Measurements from ENCODE around the gene CRTC3.
A peak's percentile ranks its signal among the peaks of the same experiment; 100 is the strongest.
"Not testable (repeated sequence)": the region's sequence is repeated elsewhere in the genome, so short reads cannot be mapped to it uniquely, and the experiment has no call there.

The CRTC3 gene

GRCh38 chr15:90629217-90629616, 99.5 kb downstream of the CRTC3 start:
- no peak for DNase-seq

- DNase-seq = no peak
Measured at GRCh38 chr15:90633360-90633759, 103.6 kb downstream of the CRTC3 start.

- not testable (repeated sequence) for DNase-seq
Measured at GRCh38 chr15:90636993-90637392, 107.3 kb downstream of the CRTC3 start.

GRCh38 chr15:90637693-90638092, 108.0 kb downstream of the CRTC3 start:
- DNase-seq = no peak

- DNase-seq = no peak
Measured at GRCh38 chr15:90638201-90638691, 108.5 kb downstream of the CRTC3 start.

DNA sequence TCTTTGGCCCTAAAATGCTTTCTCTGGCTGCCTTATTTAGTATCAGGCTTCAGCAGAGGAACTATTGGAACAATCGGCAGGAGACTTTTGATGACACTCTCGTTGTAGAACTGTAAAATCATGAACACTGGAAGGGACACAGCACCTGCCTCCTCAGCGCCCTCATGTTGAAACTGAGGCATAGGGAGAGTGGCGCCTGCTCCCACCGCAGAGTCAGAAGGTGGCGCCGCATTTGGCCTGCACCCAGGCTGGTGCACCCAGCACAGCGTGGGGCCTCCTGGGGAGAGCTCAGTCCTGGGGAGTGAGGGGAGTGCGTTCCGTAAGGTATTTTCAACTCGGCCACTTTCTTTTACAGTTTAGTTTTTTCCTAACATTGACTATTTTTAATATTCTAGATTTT, 109.2 kb downstream of the CRTC3 start:
- no peak for DNase-seq

GRCh38 chr15:90640862-90641261, 111.1 kb downstream of the CRTC3 start:
- DNase-seq = no peak

GRCh38 chr15:90641581-90642463, 112.1 kb downstream of the CRTC3 start:
- DNase-seq = no peak

DNA sequence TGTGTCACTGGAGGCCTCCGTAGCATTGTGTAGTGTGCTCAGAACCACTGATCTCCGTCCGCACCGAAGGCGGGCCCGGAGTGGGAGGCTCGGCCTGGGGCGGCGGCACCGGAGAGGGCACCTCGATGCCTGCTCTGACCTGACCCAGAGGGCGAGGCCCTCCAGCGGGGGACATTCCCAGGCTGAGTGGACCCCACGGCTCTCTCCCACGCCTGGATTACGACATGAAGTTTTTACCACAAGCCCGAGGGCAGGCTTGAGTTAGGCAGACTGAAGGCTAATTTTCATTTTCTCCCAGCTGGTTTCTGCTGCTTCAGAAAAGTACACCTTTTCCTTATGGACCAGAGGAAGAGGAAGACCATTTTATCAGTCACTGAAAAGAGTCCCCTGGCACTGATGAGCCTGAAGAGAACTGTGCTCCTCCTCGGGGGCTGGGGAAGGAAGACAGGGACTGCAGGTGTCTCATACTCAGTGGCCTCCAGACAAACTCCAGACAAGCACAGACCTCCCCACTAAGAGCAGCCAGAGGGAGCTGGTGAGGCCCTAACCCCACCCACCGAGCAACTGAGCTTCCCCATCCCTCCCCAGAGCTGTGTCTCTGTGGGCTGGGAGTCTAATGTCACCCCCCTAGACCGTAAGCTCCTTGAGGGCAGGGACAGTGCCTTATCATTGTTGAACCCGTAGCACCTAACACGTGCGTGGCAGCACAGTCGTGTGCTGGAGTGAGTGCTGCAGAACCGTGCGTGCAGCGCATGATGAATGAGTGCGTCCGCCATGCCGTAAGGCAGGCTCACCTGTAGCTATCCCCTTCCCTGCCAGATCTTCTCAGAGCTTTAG, 113.0 kb downstream of the CRTC3 start:
- no peak for DNase-seq

DNA sequence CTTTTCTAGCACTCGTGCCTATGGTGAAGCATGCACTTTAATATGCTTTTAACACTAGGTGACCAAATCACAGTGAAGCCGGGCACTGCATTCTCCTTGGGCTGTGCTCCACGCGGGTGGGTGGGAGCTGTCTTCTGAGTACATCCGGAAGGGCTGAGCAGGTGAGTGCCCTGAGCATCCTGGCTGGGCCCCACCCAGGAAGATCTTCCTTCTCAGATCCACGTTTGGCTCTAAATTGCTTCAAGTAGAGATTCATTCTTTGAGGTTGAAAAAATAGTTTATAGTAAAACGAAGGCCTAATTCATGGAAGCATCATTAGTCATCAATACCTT, 113.5 kb downstream of the CRTC3 start:
- no peak for DNase-seq

DNA sequence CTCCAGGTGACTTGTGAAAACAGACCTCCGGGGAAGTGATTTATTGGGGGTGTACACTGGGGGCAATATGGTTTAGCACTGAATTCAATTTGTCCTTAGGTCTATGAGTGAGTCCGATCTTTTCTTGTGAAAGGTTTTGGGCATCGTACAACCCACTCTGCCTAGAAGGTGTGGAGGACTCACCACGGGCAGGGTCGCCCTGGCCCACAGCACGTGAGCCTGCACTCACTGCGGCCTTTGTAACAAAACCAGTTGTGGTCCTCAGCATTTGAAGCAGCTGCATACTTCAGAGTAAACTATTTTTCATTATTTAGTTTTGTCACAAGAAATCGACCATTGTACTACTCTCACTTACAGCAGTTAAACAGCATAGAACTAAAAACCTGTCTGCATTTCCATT, 114.8 kb downstream of the CRTC3 start:
- DNase-seq = no peak

- no peak for DNase-seq
Measured at GRCh38 chr15:90644952-90645725, 115.4 kb downstream of the CRTC3 start.

DNA sequence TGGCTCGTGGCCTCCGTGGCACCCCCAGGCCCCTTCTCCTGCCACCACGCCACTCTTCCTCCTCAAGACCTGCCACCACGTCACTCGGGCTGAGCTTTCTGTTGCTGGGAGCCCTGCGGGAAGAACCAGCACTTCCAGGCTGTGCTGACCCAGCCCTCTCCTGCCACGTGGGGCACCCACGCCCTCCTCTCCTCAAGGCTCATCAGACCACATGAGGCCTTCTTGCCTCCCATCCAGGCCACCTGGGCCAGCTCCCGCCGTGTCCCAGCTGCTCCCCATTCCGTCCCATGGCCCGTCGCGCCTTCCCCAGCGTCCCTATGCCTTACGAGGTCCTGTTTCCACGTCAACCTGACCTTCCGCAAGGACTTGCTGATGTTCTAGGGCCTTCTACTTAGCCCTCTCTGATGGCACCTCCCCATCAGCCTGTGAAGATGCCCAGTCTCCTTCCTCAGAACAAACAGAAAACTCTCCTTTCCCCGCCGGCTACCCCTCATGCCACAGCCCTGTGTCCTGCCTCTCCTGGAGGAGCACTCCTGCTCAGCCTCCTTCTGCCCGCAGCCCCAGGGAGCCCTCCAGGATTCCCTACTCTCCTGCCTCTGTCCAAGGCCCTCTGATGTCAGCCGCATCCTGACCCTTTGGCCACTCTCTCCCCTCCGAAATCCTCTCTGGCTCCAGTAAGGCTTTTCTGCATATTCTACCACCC, 116.3 kb downstream of the CRTC3 start:
- no peak for DNase-seq

DNA sequence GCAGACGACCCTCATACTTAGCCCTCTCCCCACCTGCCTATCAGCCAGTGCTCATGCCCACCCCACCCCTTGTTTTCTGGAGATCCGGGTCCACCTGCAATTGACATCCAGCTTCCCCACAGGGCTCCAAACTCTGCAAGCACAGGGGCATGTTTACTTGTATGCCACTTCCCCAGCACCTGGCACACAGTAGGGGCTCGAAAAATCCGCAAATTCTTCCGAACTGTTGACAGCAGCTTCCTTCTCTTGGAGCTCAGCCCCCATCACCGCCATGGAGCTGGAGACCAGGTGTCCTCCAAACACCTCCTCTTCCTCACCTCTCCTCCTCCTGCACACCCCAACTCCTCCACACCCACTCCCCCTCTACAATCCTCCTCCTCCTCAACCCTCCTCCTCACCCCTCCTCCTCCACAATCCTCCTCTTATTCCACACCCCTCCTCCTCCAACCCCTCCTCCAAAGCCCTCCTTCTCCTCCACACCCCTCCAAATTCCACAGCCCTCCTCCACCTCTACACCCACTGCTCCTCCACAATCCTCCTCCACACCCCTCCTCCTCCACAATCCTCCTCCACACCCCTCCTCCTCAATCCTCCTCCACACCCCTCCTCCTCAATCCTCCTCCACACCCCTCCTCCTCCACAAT, 117.1 kb downstream of the CRTC3 start:
- DNase-seq = no peak

- DNase-seq = no peak
Measured at GRCh38 chr15:90647326-90647725, 117.6 kb downstream of the CRTC3 start.

DNA sequence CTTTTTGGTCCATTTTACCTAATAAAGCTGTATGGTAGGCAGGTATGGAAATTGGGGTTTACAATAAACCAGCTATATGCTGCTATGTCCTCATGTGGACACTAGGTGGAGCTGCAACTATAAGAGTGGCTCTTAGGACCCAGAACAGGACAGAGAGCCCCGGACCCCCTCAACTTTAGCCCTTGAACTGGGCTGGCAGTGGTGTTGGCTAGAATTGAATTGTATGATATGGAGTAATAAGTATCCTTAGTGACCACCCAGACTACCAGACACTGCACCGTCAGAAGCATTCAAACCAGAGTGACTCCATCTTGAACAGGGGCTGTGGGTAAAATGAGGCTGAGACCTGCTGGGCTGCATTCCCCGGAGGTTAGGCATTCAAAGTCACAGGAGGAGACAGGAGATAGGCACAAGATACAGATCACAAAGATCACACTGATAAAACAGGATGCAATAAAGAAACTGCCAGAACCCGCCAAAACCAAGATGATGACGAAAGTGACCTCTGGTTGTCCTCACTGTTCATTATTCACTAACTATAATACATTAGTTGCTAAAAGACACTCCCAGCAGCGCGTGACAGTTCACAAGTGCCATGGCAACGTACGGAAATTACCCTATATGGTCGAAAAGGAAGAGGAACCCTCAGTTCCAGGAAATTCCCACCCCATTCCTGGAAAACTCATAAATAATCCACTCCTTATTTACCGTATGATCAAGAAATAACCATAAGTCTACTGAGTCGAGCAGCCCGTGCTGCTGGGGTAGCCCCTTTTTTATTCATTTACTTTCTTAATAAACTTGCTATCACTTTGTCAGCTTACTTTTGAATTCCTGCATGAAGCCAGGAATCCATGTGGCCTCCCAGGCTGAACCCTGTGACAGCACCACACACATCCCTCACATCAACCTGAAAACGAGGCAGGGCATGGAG, 118.7 kb downstream of the CRTC3 start:
- peak; percentile 45 for DNase-seq

DNA sequence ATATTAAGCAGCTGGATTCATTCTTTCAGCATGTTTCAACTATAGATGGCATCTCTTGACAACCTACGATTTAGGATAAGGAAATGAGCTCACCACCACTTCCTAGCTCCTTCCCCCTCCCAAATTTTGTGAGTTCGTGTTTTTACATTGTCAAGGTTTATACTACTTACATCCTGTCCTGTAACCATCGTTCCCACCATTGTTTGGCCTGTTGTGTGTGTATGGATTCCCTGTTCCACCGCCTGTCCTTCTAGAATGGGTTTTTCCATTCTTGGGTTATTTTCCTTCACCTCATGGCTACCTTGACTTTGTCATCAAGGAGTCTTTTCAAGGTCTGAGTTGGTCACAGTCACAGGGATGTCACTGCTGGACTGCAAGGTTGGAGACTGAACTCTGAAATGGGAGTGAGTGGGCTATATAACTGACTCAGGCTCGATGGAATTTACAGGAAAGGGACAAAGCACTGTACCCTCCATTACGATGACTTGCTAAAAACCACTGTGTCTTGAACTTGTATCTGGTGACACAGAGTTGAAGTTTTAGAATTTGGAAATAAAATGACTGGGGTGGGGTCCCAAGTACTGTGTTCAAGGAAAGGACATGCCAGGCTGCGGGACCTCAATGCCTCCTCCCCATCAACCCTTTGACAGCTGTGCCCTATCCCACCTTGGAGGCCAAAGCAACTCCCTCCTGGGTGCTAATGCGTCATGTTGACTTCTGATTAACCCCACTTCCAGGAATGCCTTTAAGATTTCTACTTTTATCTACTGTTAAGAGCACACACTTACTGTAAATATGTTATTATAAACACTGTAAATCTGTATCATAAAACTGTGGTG, 120.6 kb downstream of the CRTC3 start:
- DNase-seq = no peak

GRCh38 chr15:90650956-90651689, 121.4 kb downstream of the CRTC3 start:
- no peak for DNase-seq

Data from 8988T (cell line).